Neural crest cell (in vitro differentiated cells): ENCODE results near the gene STK17A. TPM values are rescaled to one million over a fixed set of nuclear protein-coding genes. Genes with fewer than 3 reads are reported as not detected.

Experiments used
- DNase-seq: peaks from one replicate; pipeline ENCODE4 v3.0.0; 2021; ENCODE audit warnings: low read depth, mixed read lengths, low spot score
- H3K27ac Mint-ChIP-seq: one replicate; pipeline ENCODE4 v1.8.0; 2021; ENCODE audit warnings: mild to moderate bottlenecking, mixed read lengths; ENCODE audit not compliant: unreplicated experiment
- H3K27me3 Mint-ChIP-seq: 2 replicates; pipeline ENCODE4 v1.8.0; 2021; ENCODE audit warnings: low read depth, mild to moderate bottlenecking, mixed read lengths
- H3K36me3 Mint-ChIP-seq: 2 replicates; pipeline ENCODE4 v1.8.0; 2021; ENCODE audit warnings: low read depth, mild to moderate bottlenecking, mixed read lengths
- H3K4me1 Mint-ChIP-seq: 2 replicates; pipeline ENCODE4 v1.8.0; 2021; ENCODE audit warnings: mixed read lengths
- H3K4me3 Mint-ChIP-seq: one replicate; pipeline ENCODE4 v1.8.0; 2021; ENCODE audit warnings: mild to moderate bottlenecking, mixed read lengths
- H3K9me3 Mint-ChIP-seq: 2 replicates; pipeline ENCODE4 v1.8.0; 2021; ENCODE audit warnings: mixed read lengths
- total RNA-seq: library from RNA; stranded (reverse); gene quantifications from 2 replicates; pipeline ENCODE4 v1.2.1, GENCODE V29; 2021
- TF ChIP-seq, protein P1 (sequence below): fragments of 200-600 bp; sonication (generic); conservative IDR thresholded peaks from 2 replicates; pipeline ENCODE4 v1.5.0; 2021; ENCODE audit warnings: antibody characterized with exemption, mild to moderate bottlenecking

Gene STK17A
- total RNA-seq, 1 donor from 2014 or later: 7.1 TPM

DNA sequence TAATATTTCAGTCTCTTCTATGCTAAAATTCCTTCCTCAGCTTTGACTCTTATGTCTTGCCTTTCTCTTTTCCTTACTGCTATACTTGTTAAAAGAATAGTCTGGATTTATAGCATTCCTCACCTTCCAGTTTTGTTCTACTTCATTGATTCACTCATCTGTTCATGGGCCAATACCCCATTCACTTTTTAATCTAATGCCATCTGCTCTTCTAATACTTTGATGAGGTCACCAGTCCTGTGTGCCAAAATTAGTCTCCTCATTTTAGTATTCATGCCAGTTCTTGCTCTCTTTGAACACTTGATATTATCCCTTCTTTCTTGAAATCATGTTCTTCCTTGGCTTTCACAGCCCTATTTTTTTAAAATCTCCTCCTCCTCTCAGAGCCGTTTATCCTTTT is 19.3 kb downstream of the STK17A start:
- no peak for DNase-seq
- Mint-ChIP-seq H3K27ac (no peak overlapping the region), H3K27me3 (no peaks in the 10 kb centered on the region), H3K9me3 (peaks cover 7% of the 10 kb centered on the region), H3K4me3 (no peak overlapping the region), H3K36me3 (peaks cover 19% of the 10 kb centered on the region), H3K4me1 (no peaks in the 10 kb centered on the region)
- TF ChIP-seq, protein P1, sequence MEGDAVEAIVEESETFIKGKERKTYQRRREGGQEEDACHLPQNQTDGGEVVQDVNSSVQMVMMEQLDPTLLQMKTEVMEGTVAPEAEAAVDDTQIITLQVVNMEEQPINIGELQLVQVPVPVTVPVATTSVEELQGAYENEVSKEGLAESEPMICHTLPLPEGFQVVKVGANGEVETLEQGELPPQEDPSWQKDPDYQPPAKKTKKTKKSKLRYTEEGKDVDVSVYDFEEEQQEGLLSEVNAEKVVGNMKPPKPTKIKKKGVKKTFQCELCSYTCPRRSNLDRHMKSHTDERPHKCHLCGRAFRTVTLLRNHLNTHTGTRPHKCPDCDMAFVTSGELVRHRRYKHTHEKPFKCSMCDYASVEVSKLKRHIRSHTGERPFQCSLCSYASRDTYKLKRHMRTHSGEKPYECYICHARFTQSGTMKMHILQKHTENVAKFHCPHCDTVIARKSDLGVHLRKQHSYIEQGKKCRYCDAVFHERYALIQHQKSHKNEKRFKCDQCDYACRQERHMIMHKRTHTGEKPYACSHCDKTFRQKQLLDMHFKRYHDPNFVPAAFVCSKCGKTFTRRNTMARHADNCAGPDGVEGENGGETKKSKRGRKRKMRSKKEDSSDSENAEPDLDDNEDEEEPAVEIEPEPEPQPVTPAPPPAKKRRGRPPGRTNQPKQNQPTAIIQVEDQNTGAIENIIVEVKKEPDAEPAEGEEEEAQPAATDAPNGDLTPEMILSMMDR: no peak

DNA sequence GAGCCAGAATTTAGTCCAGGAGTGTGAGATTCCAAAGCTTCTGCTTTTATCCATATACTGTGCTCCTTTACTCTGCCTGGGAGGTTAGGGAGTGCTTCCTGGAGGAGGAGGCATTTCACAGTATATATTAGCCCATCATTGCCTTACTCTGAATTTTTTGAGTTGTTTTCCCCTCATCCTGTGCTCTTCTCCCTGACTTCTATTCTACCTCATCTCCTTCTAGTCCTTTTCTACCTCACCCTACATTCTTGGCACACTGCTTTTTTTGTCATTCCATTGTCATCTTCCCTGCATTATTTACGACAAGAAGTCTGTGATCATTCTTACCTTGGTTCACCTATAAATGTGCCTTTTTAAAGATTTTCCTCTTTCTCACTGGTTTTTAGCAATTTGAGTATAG is 21.3 kb downstream of the STK17A start:
- no peak for DNase-seq
- H3K36me3 Mint-ChIP-seq: peaks cover 19% of the 10 kb centered on the region
- no peak overlapping the region for H3K27ac Mint-ChIP-seq
- H3K9me3 Mint-ChIP-seq: peaks cover 7% of the 10 kb centered on the region
- no peaks in the 10 kb centered on the region for H3K4me1 Mint-ChIP-seq
- TF ChIP-seq, protein P1: no peak
- H3K27me3 Mint-ChIP-seq: no peaks in the 10 kb centered on the region
- no peak overlapping the region for H3K4me3 Mint-ChIP-seq

DNA sequence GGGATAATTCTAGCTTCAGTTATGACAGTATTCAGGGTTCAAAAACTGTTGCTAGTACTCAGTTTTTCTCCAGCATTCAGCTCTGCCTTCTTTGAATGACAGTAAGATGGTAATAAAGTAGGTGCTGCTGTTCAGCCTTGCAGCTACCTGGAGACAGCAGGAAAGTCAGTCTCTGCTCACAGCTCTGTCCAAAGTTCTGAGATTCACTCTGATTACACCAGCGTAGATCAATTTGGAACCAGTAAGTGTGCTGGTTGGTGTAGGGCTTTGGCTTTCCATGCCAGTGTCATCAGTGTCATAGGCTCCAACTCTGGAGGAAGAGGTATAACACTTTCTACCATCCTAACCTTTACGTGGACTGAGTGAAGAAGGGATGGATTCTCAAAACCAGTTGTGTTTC is 26.2 kb downstream of the STK17A start:
- Mint-ChIP-seq H3K27me3 (no peaks in the 10 kb centered on the region), H3K27ac (no peak overlapping the region), H3K9me3 (peaks cover 7% of the 10 kb centered on the region), H3K36me3 (peaks cover 25% of the 10 kb centered on the region), H3K4me1 (peaks cover 9% of the 10 kb centered on the region), H3K4me3 (no peak overlapping the region)
- no peak for DNase-seq
- TF ChIP-seq, protein P1: no peak

DNA sequence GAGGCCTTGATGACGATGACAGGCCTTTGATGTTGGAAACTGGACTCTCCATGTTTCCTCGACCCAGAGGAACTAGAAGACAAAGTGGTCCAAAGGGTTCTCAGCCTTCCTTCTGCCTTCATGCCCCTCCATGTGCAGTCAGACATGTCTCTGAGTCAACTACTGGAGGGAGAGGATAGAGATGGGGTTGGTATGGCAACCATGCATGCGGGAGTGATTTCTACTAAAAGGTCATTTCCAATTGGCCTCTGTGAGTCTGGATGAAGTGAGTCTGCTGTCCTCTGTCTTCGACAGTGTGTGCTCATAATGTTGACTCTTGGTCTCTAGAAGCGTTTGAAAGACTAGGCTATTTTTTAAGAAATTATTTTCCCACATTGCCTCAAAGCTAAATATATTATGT is 29.2 kb downstream of the STK17A start:
- peaks cover 9% of the 10 kb centered on the region for H3K4me1 Mint-ChIP-seq
- TF ChIP-seq, protein P1: no peak
- H3K36me3 Mint-ChIP-seq: peaks cover 12% of the 10 kb centered on the region

DNA sequence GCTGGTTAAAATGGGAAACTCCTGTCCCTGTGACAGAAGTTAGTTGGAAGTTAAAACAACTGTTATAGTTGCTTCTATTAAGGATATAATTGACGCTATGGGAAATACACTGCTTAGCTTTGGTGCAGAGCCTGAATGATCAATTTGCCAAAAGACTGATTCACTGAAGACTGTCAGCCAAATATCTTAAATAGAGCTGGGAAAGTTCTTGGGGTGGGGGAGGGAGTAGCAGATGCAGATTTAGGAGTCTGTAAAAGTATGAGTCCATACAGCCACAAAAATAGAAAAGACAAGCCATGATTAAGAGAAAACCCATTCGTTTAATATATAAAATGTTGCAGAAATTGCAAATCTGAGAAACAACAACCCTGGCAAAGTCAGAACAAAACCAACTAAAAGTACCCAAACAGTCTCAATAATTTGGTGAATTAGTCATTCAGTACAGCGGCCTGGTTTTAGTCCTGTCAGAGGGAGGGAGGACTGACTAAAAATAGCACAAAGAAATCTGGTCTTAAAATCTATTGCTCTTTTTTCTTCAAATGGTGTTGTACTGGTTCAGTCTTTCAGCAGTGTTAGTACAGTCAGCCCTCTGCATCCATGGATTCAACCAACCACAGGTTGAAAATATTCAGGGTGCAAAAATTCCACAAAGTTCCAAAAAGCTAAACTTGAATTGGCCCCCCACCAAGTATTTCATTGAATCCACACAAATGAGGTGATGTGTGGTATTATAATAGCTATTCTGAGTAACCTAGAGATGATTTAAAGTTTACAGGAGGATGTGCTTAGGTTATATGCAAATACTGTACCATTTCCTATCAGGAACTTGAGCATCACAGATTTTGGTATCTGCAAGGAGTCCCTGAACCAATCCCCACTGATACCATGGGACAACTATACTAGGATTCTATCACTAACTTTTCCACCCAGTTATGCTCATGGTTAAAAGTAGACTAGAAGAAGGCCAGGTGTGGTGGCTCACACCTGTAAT is 30.0 kb downstream of the STK17A start:
- no peaks in the 10 kb centered on the region for H3K9me3 Mint-ChIP-seq
- no peak for DNase-seq
- H3K4me3 Mint-ChIP-seq: no peak overlapping the region
- H3K27ac Mint-ChIP-seq: no peak overlapping the region
- no peaks in the 10 kb centered on the region for H3K27me3 Mint-ChIP-seq
- peaks cover 12% of the 10 kb centered on the region for H3K36me3 Mint-ChIP-seq
- H3K4me1 Mint-ChIP-seq: peaks cover 9% of the 10 kb centered on the region
- TF ChIP-seq, protein P1: no peak

More for the DNA sequence above, 29.2 kb downstream of the STK17A start:
- DNase-seq: no peak
- Mint-ChIP-seq H3K9me3 (no peaks in the 10 kb centered on the region), H3K4me3 (no peak overlapping the region), H3K27me3 (no peaks in the 10 kb centered on the region), H3K27ac (no peak overlapping the region)
